ENCODE measurements around the gene C12orf56.
A peak's percentile ranks its signal among the peaks of the same experiment; 100 is the strongest.
"Not testable (repeated sequence)": the region's sequence is repeated elsewhere in the genome, so short reads cannot be mapped to it uniquely, and the experiment has no call there.

The C12orf56 gene

GRCh38 chr12:64296301-64296700 is 94.3 kb downstream of the C12orf56 start:
- H3K4me3 ChIP-seq (ENCODE audit: low read length) = no peak overlapping the region
- H3K9me3 ChIP-seq (ENCODE audit: insufficient read depth, low read depth, low read length) = no peaks in the 10 kb centered on the region
- H3K27ac ChIP-seq (ENCODE audit: low read length) = no peak overlapping the region
- no peaks in the 10 kb centered on the region for H3K27me3 ChIP-seq (ENCODE audit: insufficient read depth, low read length)
- no peaks in the 10 kb centered on the region for H3K36me3 ChIP-seq (ENCODE audit: insufficient read depth, low read depth, low read length)
- H3K9ac ChIP-seq (ENCODE audit: low read depth, low read length) = no peak overlapping the region
- H3K4me1 ChIP-seq (ENCODE audit: insufficient read depth, low read length) = no peaks in the 10 kb centered on the region

GRCh38 chr12:64293654-64294364 is 96.7 kb downstream of the C12orf56 start:
- Histone ChIP-seq H3K4me1 (ENCODE audit: insufficient read depth, low read length) (no peaks in the 10 kb centered on the region), H3K9me3 (ENCODE audit: insufficient read depth, low read depth, low read length) (no peaks in the 10 kb centered on the region), H3K9ac (ENCODE audit: low read depth, low read length) (no peak overlapping the region), H3K27me3 (ENCODE audit: insufficient read depth, low read length) (no peaks in the 10 kb centered on the region), H3K27ac (ENCODE audit: low read length) (no peak overlapping the region), H3K4me3 (ENCODE audit: low read length) (no peak overlapping the region), H3K36me3 (ENCODE audit: insufficient read depth, low read depth, low read length) (no peaks in the 10 kb centered on the region)

GRCh38 chr12:64293174-64293573 is 97.4 kb downstream of the C12orf56 start:
- not testable (repeated sequence) for H3K9ac ChIP-seq (ENCODE audit: low read depth, low read length); H3K36me3 ChIP-seq (ENCODE audit: insufficient read depth, low read depth, low read length); H3K27ac ChIP-seq (ENCODE audit: low read length); H3K4me1 ChIP-seq (ENCODE audit: insufficient read depth, low read length); H3K4me3 ChIP-seq (ENCODE audit: low read length); H3K9me3 ChIP-seq (ENCODE audit: insufficient read depth, low read depth, low read length); H3K27me3 ChIP-seq (ENCODE audit: insufficient read depth, low read length)

- Histone ChIP-seq H3K36me3 (ENCODE audit: insufficient read depth, low read depth, low read length) (no peaks in the 10 kb centered on the region), H3K27me3 (ENCODE audit: insufficient read depth, low read length) (no peaks in the 10 kb centered on the region), H3K4me3 (ENCODE audit: low read length) (no peak overlapping the region), H3K9me3 (ENCODE audit: insufficient read depth, low read depth, low read length) (no peaks in the 10 kb centered on the region), H3K4me1 (ENCODE audit: insufficient read depth, low read length) (no peaks in the 10 kb centered on the region), H3K9ac (ENCODE audit: low read depth, low read length) (no peak overlapping the region), H3K27ac (ENCODE audit: low read length) (no peak overlapping the region)
These were observed 104.0 kb downstream of the C12orf56 start for GRCh38 chr12:64286521-64286920.

- Histone ChIP-seq H3K27ac (ENCODE audit: low read length) (no peak overlapping the region), H3K4me1 (ENCODE audit: insufficient read depth, low read length) (no peaks in the 10 kb centered on the region), H3K27me3 (ENCODE audit: insufficient read depth, low read length) (no peaks in the 10 kb centered on the region)
These were observed 106.3 kb downstream of the C12orf56 start for GRCh38 chr12:64284256-64284655.

GRCh38 chr12:64278421-64278820 is 112.1 kb downstream of the C12orf56 start:
- H3K9ac ChIP-seq (ENCODE audit: low read depth, low read length) = no peak overlapping the region
- no peaks in the 10 kb centered on the region; the same call in 1 of the 2 replicates for H3K4me1 ChIP-seq (ENCODE audit: insufficient read depth, low read length)
- H3K4me3 ChIP-seq (ENCODE audit: low read length) = no peak overlapping the region
- no peaks in the 10 kb centered on the region for H3K9me3 ChIP-seq (ENCODE audit: insufficient read depth, low read depth, low read length)
- no peaks in the 10 kb centered on the region for H3K27me3 ChIP-seq (ENCODE audit: insufficient read depth, low read length)
- no peaks in the 10 kb centered on the region for H3K36me3 ChIP-seq (ENCODE audit: insufficient read depth, low read depth, low read length)
- H3K27ac ChIP-seq (ENCODE audit: low read length) = no peak overlapping the region

More at GRCh38 chr12:64284256-64284655, 106.3 kb downstream of the C12orf56 start:
- Histone ChIP-seq H3K4me3 (ENCODE audit: low read length) (no peak overlapping the region), H3K9me3 (ENCODE audit: insufficient read depth, low read depth, low read length) (no peaks in the 10 kb centered on the region), H3K36me3 (ENCODE audit: insufficient read depth, low read depth, low read length) (no peaks in the 10 kb centered on the region), H3K9ac (ENCODE audit: low read depth, low read length) (no peak overlapping the region)

GRCh38 chr12:64273527-64274403 is 116.8 kb downstream of the C12orf56 start:
- peak overlapping the region; percentile 31; the same call in 1 of the 2 replicates for H3K9ac ChIP-seq (ENCODE audit: low read depth, low read length)
- H3K4me3 ChIP-seq (ENCODE audit: low read length) = no peak overlapping the region
- no peaks in the 10 kb centered on the region for H3K9me3 ChIP-seq (ENCODE audit: insufficient read depth, low read depth, low read length)
- H3K27me3 ChIP-seq (ENCODE audit: insufficient read depth, low read length) = no peaks in the 10 kb centered on the region
- H3K36me3 ChIP-seq (ENCODE audit: insufficient read depth, low read depth, low read length) = no peaks in the 10 kb centered on the region
- H3K27ac ChIP-seq (ENCODE audit: low read length) = no peak overlapping the region
- H3K4me1 ChIP-seq (ENCODE audit: insufficient read depth, low read length) = no peaks in the 10 kb centered on the region; the same call in 1 of the 2 replicates

- H3K4me3 ChIP-seq (ENCODE audit: low read length) = no peak overlapping the region
- H3K27ac ChIP-seq (ENCODE audit: low read length) = no peak overlapping the region
- H3K9me3 ChIP-seq (ENCODE audit: insufficient read depth, low read depth, low read length) = no peaks in the 10 kb centered on the region
- H3K4me1 ChIP-seq (ENCODE audit: insufficient read depth, low read length) = no peaks in the 10 kb centered on the region; the same call in 1 of the 2 replicates
- H3K9ac ChIP-seq (ENCODE audit: low read depth, low read length) = no peak overlapping the region
- no peaks in the 10 kb centered on the region for H3K27me3 ChIP-seq (ENCODE audit: insufficient read depth, low read length)
- H3K36me3 ChIP-seq (ENCODE audit: insufficient read depth, low read depth, low read length) = no peaks in the 10 kb centered on the region
These were observed 120.1 kb downstream of the C12orf56 start for GRCh38 chr12:64270411-64270810.

GRCh38 chr12:64269161-64269560 is 121.4 kb downstream of the C12orf56 start:
- no peak overlapping the region for H3K27ac ChIP-seq (ENCODE audit: low read length)
- no peaks in the 10 kb centered on the region for H3K9me3 ChIP-seq (ENCODE audit: insufficient read depth, low read depth, low read length)
- no peaks in the 10 kb centered on the region; the same call in 1 of the 2 replicates for H3K4me1 ChIP-seq (ENCODE audit: insufficient read depth, low read length)
- no peak overlapping the region for H3K9ac ChIP-seq (ENCODE audit: low read depth, low read length)
- no peak overlapping the region for H3K4me3 ChIP-seq (ENCODE audit: low read length)
- H3K27me3 ChIP-seq (ENCODE audit: insufficient read depth, low read length) = no peaks in the 10 kb centered on the region
- no peaks in the 10 kb centered on the region for H3K36me3 ChIP-seq (ENCODE audit: insufficient read depth, low read depth, low read length)

- Histone ChIP-seq H3K27ac (ENCODE audit: low read length) (no peak overlapping the region), H3K9ac (ENCODE audit: low read depth, low read length) (no peak overlapping the region), H3K27me3 (ENCODE audit: insufficient read depth, low read length) (no peaks in the 10 kb centered on the region), H3K4me3 (ENCODE audit: low read length) (no peak overlapping the region), H3K9me3 (ENCODE audit: insufficient read depth, low read depth, low read length) (no peaks in the 10 kb centered on the region), H3K4me1 (ENCODE audit: insufficient read depth, low read length) (no peaks in the 10 kb centered on the region), H3K36me3 (ENCODE audit: insufficient read depth, low read depth, low read length) (no peaks in the 10 kb centered on the region)
These were observed 122.1 kb downstream of the C12orf56 start for GRCh38 chr12:64268409-64268808.

- H3K4me3 ChIP-seq (ENCODE audit: low read length) = no peak overlapping the region
These were observed 124.7 kb downstream of the C12orf56 start for GRCh38 chr12:64265839-64266238.

GRCh38 chr12:64261813-64262212 is 128.7 kb downstream of the C12orf56 start:
- H3K27ac ChIP-seq (ENCODE audit: low read length) = no peak overlapping the region
- H3K36me3 ChIP-seq (ENCODE audit: insufficient read depth, low read depth, low read length) = no peaks in the 10 kb centered on the region
- H3K4me1 ChIP-seq (ENCODE audit: insufficient read depth, low read length) = no peaks in the 10 kb centered on the region
- no peaks in the 10 kb centered on the region for H3K27me3 ChIP-seq (ENCODE audit: insufficient read depth, low read length)
- H3K4me3 ChIP-seq (ENCODE audit: low read length) = no peak overlapping the region
- no peaks in the 10 kb centered on the region for H3K9me3 ChIP-seq (ENCODE audit: insufficient read depth, low read depth, low read length)
- H3K9ac ChIP-seq (ENCODE audit: low read depth, low read length) = no peak overlapping the region

More at GRCh38 chr12:64265839-64266238, 124.7 kb downstream of the C12orf56 start:
- no peaks in the 10 kb centered on the region for H3K27me3 ChIP-seq (ENCODE audit: insufficient read depth, low read length)
- H3K4me1 ChIP-seq (ENCODE audit: insufficient read depth, low read length) = no peaks in the 10 kb centered on the region
- H3K27ac ChIP-seq (ENCODE audit: low read length) = no peak overlapping the region
- no peaks in the 10 kb centered on the region for H3K36me3 ChIP-seq (ENCODE audit: insufficient read depth, low read depth, low read length)
- H3K9me3 ChIP-seq (ENCODE audit: insufficient read depth, low read depth, low read length) = no peaks in the 10 kb centered on the region
- no peak overlapping the region for H3K9ac ChIP-seq (ENCODE audit: low read depth, low read length)
